GM21515 (cell line): ENCODE results near the gene HSPD1.

ENCODE experiments used
- ATAC-seq: cut with Tn5 transposase; IDR thresholded peaks from one replicate; pipeline ENCODE4 v1.9.1; 2021; ENCODE audit not compliant: unreplicated experiment

The HSPD1 gene

DNA sequence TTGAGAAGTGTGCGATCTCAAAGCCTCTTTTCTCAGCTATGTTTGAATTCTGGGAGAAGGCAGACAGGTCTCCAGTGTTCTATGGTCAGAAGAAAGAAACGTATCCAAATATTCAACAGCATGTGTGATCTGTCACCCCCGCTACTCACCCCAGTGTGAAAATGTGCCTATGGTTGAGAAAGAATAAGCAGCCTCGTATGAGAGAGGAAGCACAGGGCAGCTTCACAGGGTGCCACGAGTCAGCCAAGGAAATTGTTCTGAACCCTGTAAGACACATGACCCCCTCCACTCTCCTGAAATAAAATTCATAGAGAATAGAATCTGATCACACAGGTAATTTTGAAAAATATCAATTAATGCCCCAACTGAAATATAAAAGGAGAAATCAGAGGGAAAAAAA is 56.8 kb downstream of the HSPD1 start:
- ATAC-seq: no peak

DNA sequence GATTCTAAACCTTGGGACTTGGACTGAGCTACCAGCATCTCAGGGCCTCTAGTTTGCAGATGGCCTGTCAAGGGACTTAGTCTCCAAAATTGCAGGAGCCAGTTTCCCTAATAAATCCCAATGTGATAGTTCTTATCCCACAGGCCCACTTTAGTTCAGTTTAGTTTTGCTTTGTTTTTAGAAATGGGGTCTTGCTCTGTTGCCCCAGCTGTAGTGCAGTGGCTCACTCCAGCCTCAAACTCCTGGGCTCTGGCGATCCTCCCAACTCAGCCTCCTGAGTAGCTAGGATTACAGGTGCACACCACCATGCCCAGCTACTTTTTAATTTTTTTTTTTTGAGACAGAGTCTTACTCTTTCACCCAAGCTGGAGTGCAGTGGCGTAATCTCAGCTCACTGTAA is 62.3 kb downstream of the HSPD1 start:
- no peak for ATAC-seq
